SKM-1 (cell line): ENCODE measurements around the gene HSD17B12.

Experiments
- DNase-seq: peaks from one replicate; lab custom pipeline; 2025; ENCODE audit not compliant: unreplicated experiment; lab: John Stamatoyannopoulos, UW

HSD17B12 gene

GRCh38 chr11:43797337-43797736 lies 116.8 kb downstream of the HSD17B12 start:
- no peak for DNase-seq

GRCh38 chr11:43797866-43798265 lies 117.3 kb downstream of the HSD17B12 start:
- no peak for DNase-seq

DNA sequence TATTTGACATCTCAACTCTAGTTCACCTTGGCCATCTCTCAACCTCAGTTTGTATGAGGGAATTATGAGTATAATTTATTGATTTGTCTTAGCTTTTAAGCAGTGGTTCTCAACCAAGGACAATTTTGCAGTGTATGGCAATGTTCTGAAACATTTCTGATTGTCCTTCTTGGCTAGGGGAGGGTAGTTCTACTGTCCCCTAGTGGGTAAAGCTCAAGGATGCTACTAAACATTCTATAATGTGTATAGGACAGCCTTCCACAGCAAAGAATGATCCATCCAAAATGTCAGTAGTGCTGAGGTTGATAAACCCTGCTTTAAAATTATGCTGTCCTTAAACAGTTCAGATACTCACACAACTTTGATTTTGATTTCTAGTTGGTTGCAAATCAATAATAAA lies 122.0 kb downstream of the HSD17B12 start:
- DNase-seq = no peak

DNA sequence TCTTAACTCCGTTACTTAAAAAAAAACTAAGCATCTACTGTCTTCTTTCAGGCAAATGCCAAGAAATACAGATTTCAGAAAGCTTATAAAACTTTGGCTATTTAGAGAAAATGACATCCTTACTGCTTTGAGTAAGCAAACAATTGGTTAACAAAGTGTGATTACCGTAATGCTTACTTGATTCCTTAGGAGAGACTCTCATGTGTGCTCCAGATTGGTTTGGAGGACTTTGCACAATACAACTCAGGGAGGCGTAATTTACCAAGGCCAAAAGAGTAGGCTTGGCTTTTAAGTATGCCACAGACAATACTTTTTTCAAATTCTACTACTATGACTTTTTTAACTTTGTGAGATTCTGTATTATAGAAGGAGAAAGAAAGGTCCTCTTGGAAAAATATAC lies 123.2 kb downstream of the HSD17B12 start:
- no peak for DNase-seq

DNA sequence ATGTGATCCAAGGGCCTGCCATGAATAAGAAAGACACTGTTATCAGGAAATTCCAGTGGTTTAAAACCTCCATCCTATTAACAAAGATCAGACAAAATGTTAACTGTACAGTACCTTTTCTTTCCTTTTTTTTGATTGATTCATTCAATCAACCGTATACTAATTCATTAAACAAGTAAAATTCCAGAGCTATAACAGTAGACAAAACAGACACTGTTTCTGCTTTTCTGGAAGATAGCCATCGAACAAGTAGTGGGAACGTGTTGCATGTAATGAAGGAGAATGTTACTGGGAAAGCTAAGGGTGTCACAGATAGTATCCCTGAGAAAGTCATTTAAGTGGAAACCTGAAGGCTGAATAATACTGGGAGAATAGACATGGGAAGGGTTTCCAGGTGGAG lies 126.4 kb downstream of the HSD17B12 start:
- no peak for DNase-seq

- DNase-seq = no peak
Measured at GRCh38 chr11:43810929-43811596, 130.5 kb downstream of the HSD17B12 start.

DNA sequence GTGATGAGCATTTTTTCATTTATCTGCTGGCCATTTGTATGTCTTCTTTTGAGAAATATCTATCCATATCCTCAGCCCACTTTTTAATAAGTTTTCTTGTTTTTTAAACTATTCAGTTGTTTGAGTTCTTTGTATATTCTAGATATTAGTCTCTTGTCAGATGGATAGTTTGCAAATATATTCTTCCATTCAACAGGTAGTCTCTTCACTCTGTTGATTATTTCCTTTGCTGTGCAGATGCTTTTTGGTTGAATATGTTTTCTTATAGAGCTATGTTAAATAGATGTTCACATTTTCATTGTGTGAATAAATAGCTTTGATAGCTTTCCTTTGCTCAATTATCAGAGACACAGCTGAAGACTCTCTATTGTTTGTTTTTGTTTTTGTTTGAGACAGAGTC lies 131.9 kb downstream of the HSD17B12 start:
- DNase-seq = no peak

DNA sequence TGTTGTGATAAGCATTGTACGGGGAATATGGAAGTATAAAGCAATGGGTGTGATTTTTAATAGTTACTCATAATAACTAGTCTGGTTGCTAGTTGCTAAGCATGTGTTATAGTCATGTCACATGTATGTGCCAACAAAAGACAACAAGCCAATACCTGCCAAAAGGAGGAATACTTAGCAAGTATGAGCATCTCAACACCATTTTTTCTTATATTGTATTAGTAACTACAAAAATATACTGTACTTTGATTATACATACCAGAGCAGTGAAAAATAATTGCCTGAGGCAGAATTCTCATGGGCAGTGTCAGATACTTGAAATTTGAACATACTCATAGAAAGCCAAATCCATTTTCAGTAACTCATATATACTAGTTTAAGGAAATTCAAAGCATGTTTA lies 137.7 kb downstream of the HSD17B12 start:
- no peak for DNase-seq

DNA sequence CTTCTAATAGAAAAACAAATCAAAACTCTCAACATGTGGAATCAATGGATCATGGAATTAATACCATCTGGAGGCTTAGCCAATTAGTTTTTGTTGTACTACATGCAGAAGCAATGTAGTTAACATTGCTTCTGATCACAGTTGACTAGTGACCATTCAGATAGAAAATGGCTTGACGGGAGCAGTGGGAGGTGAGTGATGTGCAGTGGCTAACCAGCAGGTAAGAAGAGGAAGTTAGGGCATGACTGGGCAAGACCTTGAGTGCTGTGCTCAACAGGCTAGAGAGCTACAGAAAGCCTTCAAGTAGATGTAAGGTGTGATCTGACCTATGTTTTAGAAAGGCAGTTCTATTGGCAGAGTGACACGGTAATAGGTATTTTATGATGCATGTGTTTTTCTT lies 139.4 kb downstream of the HSD17B12 start:
- DNase-seq = no peak

DNA sequence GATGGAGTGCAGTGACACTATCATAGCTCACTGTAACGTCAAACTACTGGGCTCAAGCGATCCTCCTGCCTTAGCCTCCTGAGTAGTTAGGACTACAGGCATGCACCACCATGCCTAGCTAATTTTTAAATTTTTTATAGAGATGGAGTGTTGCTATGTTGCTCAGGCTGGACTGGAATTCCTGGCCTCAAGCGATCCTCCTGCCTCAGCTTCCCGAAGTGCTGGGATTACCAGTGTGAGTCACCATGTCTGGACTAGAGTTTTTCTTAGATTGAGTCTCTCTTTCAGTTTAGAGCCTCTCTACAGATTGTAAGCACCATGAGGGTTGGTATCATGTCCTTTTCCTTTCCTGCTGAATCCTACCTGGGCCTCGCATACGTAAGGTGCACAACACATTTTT lies 142.8 kb downstream of the HSD17B12 start:
- no peak for DNase-seq

DNA sequence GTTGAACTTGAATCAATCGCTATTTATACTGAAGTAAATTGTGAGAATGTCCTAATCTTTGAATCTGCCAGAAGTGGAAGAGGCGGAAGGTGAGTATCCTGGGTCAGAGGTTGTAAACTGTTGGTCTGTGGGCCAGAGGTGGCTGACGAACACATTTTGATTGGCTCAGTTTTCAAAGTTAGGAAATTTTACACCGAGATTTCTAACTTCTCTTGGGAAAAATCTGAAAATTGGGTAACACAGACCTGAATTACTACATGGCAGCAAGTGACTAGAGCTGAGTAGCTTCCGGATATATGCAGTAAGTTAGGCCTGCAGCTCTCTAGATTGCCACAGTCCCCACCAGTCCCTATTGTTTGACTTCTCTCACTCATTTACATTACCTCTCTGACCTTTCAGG lies 143.3 kb downstream of the HSD17B12 start:
- no peak for DNase-seq

- no peak for DNase-seq
Measured at GRCh38 chr11:43825217-43825816, 144.8 kb downstream of the HSD17B12 start.

DNA sequence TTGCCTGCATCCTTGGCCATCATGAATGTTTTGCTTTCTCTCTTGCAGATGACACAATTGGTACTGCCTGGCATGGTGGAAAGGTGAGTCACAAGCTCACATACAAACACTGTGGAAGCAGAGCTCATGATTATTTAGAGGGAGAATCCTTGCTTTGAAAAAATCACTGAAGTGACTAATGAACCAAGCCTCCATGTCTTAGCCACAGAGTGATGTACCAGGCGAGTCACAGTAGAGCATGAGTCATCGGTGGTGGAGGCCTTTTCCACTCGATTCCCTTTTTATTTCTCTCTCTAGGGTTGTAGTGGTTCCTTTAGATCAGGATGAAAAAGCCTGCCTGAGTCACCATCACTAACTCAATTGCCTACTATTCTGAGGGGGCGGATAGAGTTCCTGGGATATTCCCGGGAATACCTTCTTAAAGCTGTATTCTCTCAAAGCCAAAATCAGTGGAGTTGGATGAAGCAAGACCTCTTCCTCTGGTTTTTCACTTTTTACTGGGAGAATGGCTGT lies 150.4 kb downstream of the HSD17B12 start:
- no peak for DNase-seq

DNA sequence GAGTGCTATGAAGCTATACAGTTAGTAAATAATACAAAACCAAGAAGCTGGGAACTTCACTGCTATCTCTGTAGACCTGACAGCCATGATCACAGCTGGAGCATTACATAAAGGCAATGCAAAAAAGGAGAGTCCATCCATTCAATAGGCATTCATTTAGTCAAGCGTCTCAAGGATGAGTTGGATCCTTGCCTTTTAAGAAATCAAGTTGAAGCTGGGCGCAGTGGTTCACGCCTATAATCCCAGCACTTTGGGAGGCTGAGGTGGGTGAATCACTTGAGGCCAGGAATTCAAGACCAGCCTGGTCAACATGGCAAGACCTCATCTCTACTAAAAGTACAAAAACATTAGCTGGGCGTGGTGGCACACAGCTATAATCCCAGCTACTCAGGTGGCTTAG lies 152.0 kb downstream of the HSD17B12 start:
- DNase-seq = no peak

GRCh38 chr11:43833657-43834073 lies 153.1 kb downstream of the HSD17B12 start:
- DNase-seq = no peak

GRCh38 chr11:43834286-43834685 lies 153.7 kb downstream of the HSD17B12 start:
- DNase-seq = no peak

DNA sequence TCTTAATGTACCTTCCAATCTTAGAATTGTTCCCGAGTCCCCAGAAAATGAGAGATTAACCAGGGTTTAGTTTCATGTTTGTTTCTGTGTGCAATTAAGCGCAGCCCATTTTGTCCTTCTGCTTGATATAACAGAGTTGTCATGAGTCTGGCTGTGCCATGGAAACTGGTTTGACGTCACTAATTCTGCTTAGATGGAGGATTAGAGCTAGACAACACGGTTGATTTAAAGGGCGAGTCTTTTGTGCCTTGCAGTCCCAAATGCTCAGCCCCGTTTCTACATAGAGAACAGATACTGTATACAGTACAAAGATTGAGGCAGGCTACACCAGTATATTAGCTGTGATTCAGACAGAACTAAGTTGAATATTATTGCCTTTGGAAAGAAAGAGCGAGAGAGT lies 154.6 kb downstream of the HSD17B12 start:
- DNase-seq = no peak

DNA sequence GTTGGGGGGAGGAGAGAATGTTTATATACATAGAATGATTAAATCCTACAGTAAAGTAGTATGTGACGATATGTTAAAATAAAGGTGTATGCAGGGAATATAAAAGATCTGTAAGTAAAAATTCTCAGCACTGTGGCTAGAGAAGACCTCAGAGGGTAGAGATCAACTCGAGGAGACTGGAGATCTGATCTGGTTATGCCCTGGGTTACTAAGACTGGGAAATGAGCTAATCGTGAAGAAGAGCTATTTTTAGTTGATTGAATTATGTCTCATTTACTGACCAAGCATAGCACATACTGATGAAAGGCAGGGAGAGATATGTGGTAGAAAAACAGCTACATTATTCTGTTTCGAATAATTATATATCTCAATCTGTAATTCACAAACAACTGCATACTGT lies 157.3 kb downstream of the HSD17B12 start:
- no peak for DNase-seq

DNA sequence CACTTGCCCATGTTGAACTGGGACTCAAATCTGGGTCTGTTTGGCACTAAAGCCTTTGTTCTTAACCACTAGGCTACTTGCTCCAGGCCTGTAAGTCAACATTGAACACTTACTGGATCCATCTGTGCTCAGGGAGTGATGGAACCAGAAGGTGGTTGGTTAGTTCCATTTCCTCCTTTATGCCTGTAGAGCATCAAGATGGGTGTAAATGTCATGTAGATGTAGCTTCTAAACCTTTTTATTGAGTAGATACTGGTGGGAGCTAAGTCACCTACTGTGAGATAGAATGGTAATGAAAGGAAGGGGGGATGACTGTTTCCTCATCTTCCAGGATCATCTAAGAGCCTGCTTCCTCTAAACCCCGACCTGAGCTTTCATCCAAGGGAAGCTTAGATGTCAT lies 161.5 kb downstream of the HSD17B12 start:
- DNase-seq = no peak

DNA sequence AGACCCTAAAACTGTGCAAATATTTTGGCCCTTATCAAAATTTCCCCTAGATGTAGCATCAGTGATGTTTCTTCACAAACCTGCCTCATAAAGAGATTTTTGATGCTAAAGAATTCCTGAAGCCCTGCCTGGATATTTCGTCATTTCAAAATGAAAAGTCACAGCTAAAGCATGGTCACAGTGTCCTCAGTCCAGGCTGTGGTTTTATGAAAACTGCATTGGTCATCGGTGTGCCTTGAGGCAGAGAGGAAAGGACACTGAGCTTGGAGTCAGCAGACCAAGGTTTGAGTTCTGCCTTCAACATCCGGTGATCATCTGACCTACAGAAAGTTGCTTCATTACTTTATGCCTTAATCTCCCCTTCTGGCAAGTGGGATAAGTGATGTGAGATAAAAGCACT lies 165.3 kb downstream of the HSD17B12 start:
- DNase-seq = no peak

DNA sequence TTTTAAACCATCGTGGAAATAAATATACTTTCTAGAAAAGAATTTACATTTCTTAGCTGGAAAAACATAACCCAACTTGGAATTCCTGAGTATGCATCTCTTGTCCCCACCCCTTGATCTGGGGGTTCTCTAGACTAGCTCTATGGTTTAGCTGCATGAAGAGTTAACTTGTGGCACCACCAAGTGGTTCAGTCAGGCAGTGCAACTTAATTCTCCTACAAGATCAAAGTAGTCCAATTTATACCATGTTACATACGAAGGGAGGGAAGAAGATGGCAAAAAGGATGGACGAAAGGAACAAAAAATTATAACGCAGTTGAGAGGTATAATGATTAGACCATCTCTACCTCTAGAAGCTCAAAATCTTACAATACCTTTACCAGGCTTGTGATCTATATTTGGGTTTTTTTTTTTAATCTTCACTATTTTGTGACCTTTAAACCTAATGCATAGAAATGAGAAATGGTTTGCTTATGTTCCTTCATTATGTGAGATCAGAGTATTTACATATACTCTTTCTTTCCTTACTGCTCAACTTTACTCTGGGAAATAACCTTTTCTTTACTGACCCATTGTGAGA lies 171.6 kb downstream of the HSD17B12 start:
- DNase-seq = peak; percentile 34

DNA sequence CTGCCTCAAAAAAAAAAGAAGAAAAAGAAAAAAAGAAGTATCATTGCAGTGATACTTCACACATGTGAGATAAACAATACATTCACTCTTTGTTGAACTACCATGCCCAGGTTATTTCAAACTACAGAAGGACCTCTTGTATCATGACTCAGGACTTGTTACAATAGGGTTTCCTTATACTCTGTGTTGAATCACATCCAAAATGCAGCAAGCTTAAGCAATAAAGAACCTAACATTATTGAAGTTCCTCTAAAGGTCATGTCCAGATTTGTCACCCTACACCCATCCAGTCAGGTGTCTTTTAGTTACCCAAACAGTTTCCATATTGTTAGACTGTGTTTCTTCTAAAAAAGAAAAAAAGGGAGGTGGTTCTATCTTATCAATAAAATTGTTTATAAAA lies 173.2 kb downstream of the HSD17B12 start:
- no peak for DNase-seq

GRCh38 chr11:43856993-43857392 lies 176.5 kb downstream of the HSD17B12 start:
- DNase-seq = no peak
